Stomach (tissue), 4 donors: ENCODE results near the gene F2RL1.

Experiments used
- EP300 ChIP-seq: sonication (generic); formaldehyde crosslinking; IDR thresholded peaks from one replicate; pipeline ENCODE4 v1.6.1; 2017; ENCODE audit warnings: antibody characterized with exemption
- TF ChIP-seq, protein P1 (sequence below), 7 experiments: fragments of 450-650 bp in 4 of 7; fragments of 200-600 bp in 3 of 7; sonication (generic) in 3 of 7; IDR thresholded peaks; one replicate each; pipeline ENCODE4 v1.5.1; 2016 to 2019; ENCODE audit warnings: antibody characterized with exemption in 7 of 7, control low read depth in 2 of 7, mild to moderate bottlenecking in 1 of 7

GRCh38 chr5:76850543-76851145, 31.8 kb downstream of the F2RL1 start:
- TF ChIP-seq, protein P1, sequence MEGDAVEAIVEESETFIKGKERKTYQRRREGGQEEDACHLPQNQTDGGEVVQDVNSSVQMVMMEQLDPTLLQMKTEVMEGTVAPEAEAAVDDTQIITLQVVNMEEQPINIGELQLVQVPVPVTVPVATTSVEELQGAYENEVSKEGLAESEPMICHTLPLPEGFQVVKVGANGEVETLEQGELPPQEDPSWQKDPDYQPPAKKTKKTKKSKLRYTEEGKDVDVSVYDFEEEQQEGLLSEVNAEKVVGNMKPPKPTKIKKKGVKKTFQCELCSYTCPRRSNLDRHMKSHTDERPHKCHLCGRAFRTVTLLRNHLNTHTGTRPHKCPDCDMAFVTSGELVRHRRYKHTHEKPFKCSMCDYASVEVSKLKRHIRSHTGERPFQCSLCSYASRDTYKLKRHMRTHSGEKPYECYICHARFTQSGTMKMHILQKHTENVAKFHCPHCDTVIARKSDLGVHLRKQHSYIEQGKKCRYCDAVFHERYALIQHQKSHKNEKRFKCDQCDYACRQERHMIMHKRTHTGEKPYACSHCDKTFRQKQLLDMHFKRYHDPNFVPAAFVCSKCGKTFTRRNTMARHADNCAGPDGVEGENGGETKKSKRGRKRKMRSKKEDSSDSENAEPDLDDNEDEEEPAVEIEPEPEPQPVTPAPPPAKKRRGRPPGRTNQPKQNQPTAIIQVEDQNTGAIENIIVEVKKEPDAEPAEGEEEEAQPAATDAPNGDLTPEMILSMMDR (IDR thresholded peaks at IDR 0.05), result no peak
- no peak for TF ChIP-seq EP300
